Gastrocnemius medialis (tissue), 4 donors: ENCODE measurements around the gene PLEKHH3. TPM values are rescaled to one million over a fixed set of nuclear protein-coding genes. Genes with fewer than 3 reads are reported as not detected.

Experiments
- ATAC-seq, 2 donors: fragments of 150-250 bp; one replicate each; pipeline ENCODE4 v1.9.1; 2016
- DNase-seq, 2 donors: peaks; one replicate each; pipeline ENCODE4 v3.0.0-alpha.2; 2019
- H3K27ac ChIP-seq, 4 donors: fragments of 200-600 bp; sonication (generic); 1 replicate in 1 of 4; 2 replicates in 3 of 4; pipeline ENCODE4 v1.5.1; 2016 to 2018; ENCODE audit warnings: mild to moderate bottlenecking in 2 of 4, moderate library complexity in 1 of 4
- H3K27me3 ChIP-seq, 3 donors: fragments of 200-600 bp; sonication (generic) in 2 of 3; 1 replicate in 1 of 3; 2 replicates in 2 of 3; pipeline versions ENCODE4 v1.5.1 to v1.6.0; 2016 to 2019; ENCODE audit warnings: mild to moderate bottlenecking in 1 of 3, moderate library complexity in 1 of 3
- H3K36me3 ChIP-seq, 2 donors: fragments of 200-600 bp; sonication (generic) in 1 of 2; one replicate each; pipeline ENCODE4 v1.5.1; 2017 to 2018
- H3K4me1 ChIP-seq, 2 donors: fragments of 200-600 bp; sonication (generic) in 1 of 2; one replicate each; pipeline ENCODE4 v1.5.1; 2016 to 2017; ENCODE audit warnings: mild to moderate bottlenecking in 2 of 2
- H3K4me3 ChIP-seq, 4 donors: fragments of 200-600 bp; sonication (generic) in 3 of 4; 1 replicate in 1 of 4; 2 replicates in 3 of 4; pipeline ENCODE4 v1.5.1; 2016 to 2019; ENCODE audit warnings: mild to moderate bottlenecking in 2 of 4
- H3K9me3 ChIP-seq, 3 donors: fragments of 200-600 bp; sonication (generic) in 2 of 3; 1 replicate in 1 of 3; 2 replicates in 2 of 3; pipeline ENCODE4 v1.5.1; 2016 to 2019
- CTCF ChIP-seq, 5 experiments: fragments of 450-650 bp in 3 of 5; fragments of 200-600 bp in 2 of 5; sonication (generic) in 2 of 5; IDR thresholded peaks in 4 of 5; conservative IDR thresholded peaks in 1 of 5; 1 replicate in 4 of 5; 2 replicates in 1 of 5; pipeline ENCODE4 v1.5.1; 2016 to 2019; ENCODE audit warnings: antibody characterized with exemption in 5 of 5, mild to moderate bottlenecking in 3 of 5, moderate library complexity in 3 of 5
- POLR2A ChIP-seq, 2 donors: fragments of 450-650 bp; IDR thresholded peaks; one replicate each; pipeline ENCODE4 v1.6.1; 2017; ENCODE audit warnings: antibody characterized with exemption in 2 of 2, mild to moderate bottlenecking in 2 of 2, moderate library complexity in 2 of 2
- in situ Hi-C, 4 donors: fragments of 200-750 bp; cut with MboI; loops; one replicate each; pipeline versions ENCODE4 v1.15.0 to v1.8.0; 2017; ENCODE audit warnings: low sequenced_read_pairs in 4 of 4
- intact Hi-C: fragments of 100-400 bp; cut with DNase I; formaldehyde crosslinking; loops from one replicate; pipeline ENCODE4 v1.15.1; 2023; ENCODE audit warnings: low total_unique reads
- total RNA-seq, 4 donors: library from RNA; depleted of rRNA; stranded (reverse); fragments of >200 nt; gene quantifications; one replicate each; pipeline versions ENCODE4 v1.1.0 to v1.2.3, GENCODE V29; 2016

PLEKHH3 gene
- total RNA-seq, 4 donors from 2014 or later = 13.4 to 36.0 (median 31.3) TPM

DNA sequence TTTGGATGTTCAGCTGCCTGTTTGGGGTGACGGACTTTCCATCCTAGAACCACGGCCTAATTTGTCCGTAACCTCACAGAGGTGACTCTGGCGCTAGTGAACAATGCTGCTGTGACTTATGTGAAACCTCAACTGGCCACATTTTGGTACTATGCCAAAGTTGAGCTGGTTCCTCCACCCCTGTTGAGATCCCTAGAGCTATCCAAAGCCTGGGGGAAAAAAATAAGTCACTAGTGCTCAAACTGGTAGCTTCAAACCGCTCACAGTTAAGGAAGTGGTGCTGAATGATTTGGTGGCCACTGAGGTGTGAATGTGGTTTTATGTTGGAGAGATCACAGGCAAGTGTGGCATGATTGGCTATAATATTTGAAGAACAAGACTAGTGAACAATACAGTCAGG is 29.0 kb downstream of the PLEKHH3 start:
- DNase-seq (no peak), ATAC-seq (no peak)
- Histone ChIP-seq H3K27ac (no peak overlapping the region), H3K4me1 (no peaks in the 10 kb centered on the region), H3K36me3 (no peaks in the 10 kb centered on the region), H3K9me3 (no peaks in the 10 kb centered on the region), H3K27me3 (no peaks in the 10 kb centered on the region), H3K4me3 (no peak overlapping the region)
- no peak for TF ChIP-seq CTCF (IDR thresholded peaks at IDR 0.05 in 4 of 5, conservative IDR thresholded peaks at IDR 0.05 in 1 of 5)
- TF ChIP-seq POLR2A (IDR thresholded peaks at IDR 0.05) = no peak
- in situ Hi-C loops = no loop called here
- intact Hi-C loops = no loop called here

GRCh38 chr17:42642336-42642735 is 34.5 kb downstream of the PLEKHH3 start:
- Histone ChIP-seq H3K9me3 (no peaks in the 10 kb centered on the region), H3K36me3 (no peaks in the 10 kb centered on the region), H3K27ac (no peak overlapping the region), H3K4me1 (no peaks in the 10 kb centered on the region), H3K4me3 (no peak overlapping the region), H3K27me3 (no peaks in the 10 kb centered on the region)
- intact Hi-C loops = no loop called here
- TF ChIP-seq POLR2A (IDR thresholded peaks at IDR 0.05) (no peak), CTCF (IDR thresholded peaks at IDR 0.05 in 4 of 5, conservative IDR thresholded peaks at IDR 0.05 in 1 of 5) (no peak)
- DNase-seq = no peak
- ATAC-seq = no peak
- in situ Hi-C loops = no loop called here

- DNase-seq = no peak
Measured at GRCh38 chr17:42640121-42640520, 36.7 kb downstream of the PLEKHH3 start.

GRCh38 chr17:42639525-42640113 is 37.2 kb downstream of the PLEKHH3 start:
- Histone ChIP-seq H3K27ac (no peak overlapping the region), H3K4me3 (no peak overlapping the region), H3K9me3 (no peaks in the 10 kb centered on the region), H3K36me3 (no peaks in the 10 kb centered on the region), H3K27me3 (no peaks in the 10 kb centered on the region), H3K4me1 (no peaks in the 10 kb centered on the region)
- no peak for TF ChIP-seq POLR2A (IDR thresholded peaks at IDR 0.05)
- TF ChIP-seq CTCF (IDR thresholded peaks at IDR 0.05 in 4 of 5, conservative IDR thresholded peaks at IDR 0.05 in 1 of 5) = no peak
- no peak for DNase-seq
- intact Hi-C loops = no loop called here
- ATAC-seq = no peak
- in situ Hi-C loops = no loop called here

More at GRCh38 chr17:42640121-42640520, 36.7 kb downstream of the PLEKHH3 start:
- Histone ChIP-seq H3K9me3 (no peaks in the 10 kb centered on the region), H3K36me3 (no peaks in the 10 kb centered on the region), H3K4me1 (no peaks in the 10 kb centered on the region), H3K27me3 (no peaks in the 10 kb centered on the region), H3K27ac (no peak overlapping the region), H3K4me3 (no peak overlapping the region)
- TF ChIP-seq POLR2A (IDR thresholded peaks at IDR 0.05) = no peak
- no peak for TF ChIP-seq CTCF (IDR thresholded peaks at IDR 0.05 in 4 of 5, conservative IDR thresholded peaks at IDR 0.05 in 1 of 5)
- intact Hi-C loops = no loop called here
- in situ Hi-C loops = no loop called here
- no peak for ATAC-seq

DNA sequence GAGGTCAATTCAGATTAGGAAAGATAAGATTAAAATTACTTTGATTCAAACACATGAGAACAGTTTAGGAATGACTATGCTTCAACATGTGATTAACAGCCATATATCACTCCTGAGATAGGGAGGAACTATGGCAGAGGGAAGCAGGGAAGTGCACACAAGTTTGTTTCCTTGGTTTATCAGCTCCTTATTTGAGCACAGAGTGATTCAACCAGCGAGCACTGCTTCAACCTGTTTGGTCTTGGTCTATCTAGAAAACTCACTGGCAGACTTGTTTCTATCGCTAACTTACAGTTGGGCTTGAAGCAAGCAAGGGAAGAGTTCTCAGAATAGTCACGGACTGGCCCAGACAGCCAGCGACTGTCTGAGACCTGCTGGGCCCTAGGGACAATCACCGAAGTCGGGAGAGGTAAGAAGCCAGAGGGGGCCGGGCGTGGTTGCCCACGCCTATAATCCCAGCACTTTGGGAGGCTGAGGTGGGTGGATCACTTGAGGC is 43.8 kb downstream of the PLEKHH3 start:
- intact Hi-C loops (no loop called here), in situ Hi-C loops (no loop called here)
- Histone ChIP-seq H3K36me3 (no peaks in the 10 kb centered on the region), H3K27ac (no peak overlapping the region), H3K4me1 (peaks cover 0 to 3% of the 10 kb centered on the region in 2 donors), H3K4me3 (no peak overlapping the region), H3K27me3 (no peaks in the 10 kb centered on the region), H3K9me3 (no peaks in the 10 kb centered on the region)
- ATAC-seq = no peak
- TF ChIP-seq CTCF (IDR thresholded peaks at IDR 0.05 in 4 of 5, conservative IDR thresholded peaks at IDR 0.05 in 1 of 5) = no peak
- no peak for TF ChIP-seq POLR2A (IDR thresholded peaks at IDR 0.05)
- no peak for DNase-seq
